ENCODE results near the gene DRGX.

Gene DRGX

GRCh38 chr10:49361178-49361554 is 34.7 kb downstream of the DRGX start:
- Histone ChIP-seq H3K4me3 (ENCODE audit: low read length in 2 of 2) (no peak overlapping the region), H3K27me3 (ENCODE audit: control insufficient read depth in 1 of 2, insufficient read depth in 2 of 2, low read length in 2 of 2) (peaks cover 0 to 1% of the 10 kb centered on the region in 2 donors), H3K27ac (ENCODE audit: low read length) (no peak overlapping the region), H3K9me3 (ENCODE audit: control insufficient read depth in 2 of 2, low read length in 2 of 2) (peaks cover 3 to 5% of the 10 kb centered on the region in 2 donors), H3K9ac (ENCODE audit: low read length in 2 of 2) (no peak overlapping the region), H3K36me3 (ENCODE audit: control insufficient read depth in 2 of 2, insufficient read depth in 2 of 2, low read length in 2 of 2) (no peaks in the 10 kb centered on the region), H3K4me1 (ENCODE audit: control insufficient read depth, insufficient read depth, low read length) (peaks cover 6% of the 10 kb centered on the region)

GRCh38 chr10:49360271-49361177 is 35.4 kb downstream of the DRGX start:
- Histone ChIP-seq H3K27me3 (ENCODE audit: control insufficient read depth in 1 of 2, insufficient read depth in 2 of 2, low read length in 2 of 2) (no peaks in the 10 kb centered on the region), H3K4me3 (ENCODE audit: low read length in 2 of 2) (peak overlapping the region in 1 of 2 donors; percentile 22), H3K9me3 (ENCODE audit: control insufficient read depth in 2 of 2, low read length in 2 of 2) (peaks cover 3 to 5% of the 10 kb centered on the region in 2 donors), H3K27ac (ENCODE audit: low read length) (no peak overlapping the region), H3K4me1 (ENCODE audit: control insufficient read depth, insufficient read depth, low read length) (peaks cover 6% of the 10 kb centered on the region), H3K9ac (ENCODE audit: low read length in 2 of 2) (no peak overlapping the region), H3K36me3 (ENCODE audit: control insufficient read depth in 2 of 2, insufficient read depth in 2 of 2, low read length in 2 of 2) (no peaks in the 10 kb centered on the region)

GRCh38 chr10:49359349-49360270 is 36.3 kb downstream of the DRGX start:
- H3K36me3 ChIP-seq (ENCODE audit: control insufficient read depth in 2 of 2, insufficient read depth in 2 of 2, low read length in 2 of 2), result no peaks in the 10 kb centered on the region
- peaks cover 3 to 5% of the 10 kb centered on the region in 2 donors for H3K9me3 ChIP-seq (ENCODE audit: control insufficient read depth in 2 of 2, low read length in 2 of 2)
- no peak overlapping the region for H3K9ac ChIP-seq (ENCODE audit: low read length in 2 of 2)
- no peak overlapping the region for H3K27ac ChIP-seq (ENCODE audit: low read length)
- H3K27me3 ChIP-seq (ENCODE audit: control insufficient read depth in 1 of 2, insufficient read depth in 2 of 2, low read length in 2 of 2), result no peaks in the 10 kb centered on the region
- H3K4me1 ChIP-seq (ENCODE audit: control insufficient read depth, insufficient read depth, low read length), result peaks cover 6% of the 10 kb centered on the region
- H3K4me3 ChIP-seq (ENCODE audit: low read length in 2 of 2), result peak overlapping the region in 1 of 2 donors; percentile 22

DNA sequence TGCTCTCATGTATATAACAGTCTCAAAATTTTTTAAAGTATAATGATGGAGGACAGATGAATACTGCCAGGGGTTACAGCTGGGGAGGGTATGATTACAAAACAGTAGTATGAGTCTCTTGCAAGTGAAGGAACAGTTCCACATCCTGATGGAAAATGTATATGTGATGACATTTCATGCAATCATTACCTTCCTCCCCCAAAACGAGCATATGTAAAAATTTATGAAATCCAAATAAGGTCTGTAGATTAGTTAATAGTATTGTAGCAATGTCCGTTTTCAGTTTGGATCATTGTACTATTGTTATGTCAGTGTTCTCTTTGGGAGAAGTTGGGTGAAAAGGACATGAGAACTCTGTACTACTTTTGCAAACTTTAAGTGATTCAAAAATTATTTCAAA is 38.0 kb downstream of the DRGX start:
- H3K36me3 ChIP-seq (ENCODE audit: control insufficient read depth in 2 of 2, insufficient read depth in 2 of 2, low read length in 2 of 2), result no peaks in the 10 kb centered on the region
- peaks cover 6% of the 10 kb centered on the region for H3K4me1 ChIP-seq (ENCODE audit: control insufficient read depth, insufficient read depth, low read length)

GRCh38 chr10:49356944-49357343 is 38.9 kb downstream of the DRGX start:
- no peaks in the 10 kb centered on the region for H3K27me3 ChIP-seq (ENCODE audit: control insufficient read depth in 1 of 2, insufficient read depth in 2 of 2, low read length in 2 of 2)
- peaks cover 6% of the 10 kb centered on the region for H3K4me1 ChIP-seq (ENCODE audit: control insufficient read depth, insufficient read depth, low read length)
- H3K4me3 ChIP-seq (ENCODE audit: low read length in 2 of 2), result no peak overlapping the region
- H3K9ac ChIP-seq (ENCODE audit: low read length in 2 of 2), result no peak overlapping the region
- peaks cover 3 to 8% of the 10 kb centered on the region in 2 donors for H3K9me3 ChIP-seq (ENCODE audit: control insufficient read depth in 2 of 2, low read length in 2 of 2)
- no peaks in the 10 kb centered on the region for H3K36me3 ChIP-seq (ENCODE audit: control insufficient read depth in 2 of 2, insufficient read depth in 2 of 2, low read length in 2 of 2)
- H3K27ac ChIP-seq (ENCODE audit: low read length), result no peak overlapping the region

More for the DNA sequence above, 38.0 kb downstream of the DRGX start:
- Histone ChIP-seq H3K27me3 (ENCODE audit: control insufficient read depth in 1 of 2, insufficient read depth in 2 of 2, low read length in 2 of 2) (no peaks in the 10 kb centered on the region), H3K9ac (ENCODE audit: low read length in 2 of 2) (no peak overlapping the region), H3K9me3 (ENCODE audit: control insufficient read depth in 2 of 2, low read length in 2 of 2) (peaks cover 3 to 5% of the 10 kb centered on the region in 2 donors), H3K4me3 (ENCODE audit: low read length in 2 of 2) (no peak overlapping the region), H3K27ac (ENCODE audit: low read length) (no peak overlapping the region)

DNA sequence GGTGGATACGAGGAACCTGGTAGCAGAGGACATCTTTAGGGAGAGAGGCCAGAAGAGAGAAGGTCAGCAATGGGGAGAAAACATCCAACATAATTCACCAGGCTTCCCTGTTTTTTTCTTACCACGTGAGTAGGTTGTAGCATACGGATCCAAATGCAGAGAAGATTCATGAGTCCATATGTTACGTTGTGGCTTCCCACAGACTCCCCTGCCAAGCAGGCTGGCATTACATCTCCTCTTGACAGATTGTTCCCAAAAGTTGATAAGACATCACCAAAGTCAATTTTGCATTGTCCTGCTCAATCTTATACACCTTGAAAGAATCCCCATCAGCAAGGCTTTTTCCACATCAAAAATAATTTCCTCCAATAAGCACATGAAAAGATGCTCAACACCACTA is 39.7 kb downstream of the DRGX start:
- Histone ChIP-seq H3K27ac (ENCODE audit: low read length) (no peak overlapping the region), H3K9me3 (ENCODE audit: control insufficient read depth in 2 of 2, low read length in 2 of 2) (peaks cover 3 to 8% of the 10 kb centered on the region in 2 donors), H3K36me3 (ENCODE audit: control insufficient read depth in 2 of 2, insufficient read depth in 2 of 2, low read length in 2 of 2) (no peaks in the 10 kb centered on the region), H3K9ac (ENCODE audit: low read length in 2 of 2) (no peak overlapping the region), H3K4me1 (ENCODE audit: control insufficient read depth, insufficient read depth, low read length) (peaks cover 6% of the 10 kb centered on the region), H3K4me3 (ENCODE audit: low read length in 2 of 2) (no peak overlapping the region), H3K27me3 (ENCODE audit: control insufficient read depth in 1 of 2, insufficient read depth in 2 of 2, low read length in 2 of 2) (peaks cover 0 to under 1% of the 10 kb centered on the region in 2 donors)

DNA sequence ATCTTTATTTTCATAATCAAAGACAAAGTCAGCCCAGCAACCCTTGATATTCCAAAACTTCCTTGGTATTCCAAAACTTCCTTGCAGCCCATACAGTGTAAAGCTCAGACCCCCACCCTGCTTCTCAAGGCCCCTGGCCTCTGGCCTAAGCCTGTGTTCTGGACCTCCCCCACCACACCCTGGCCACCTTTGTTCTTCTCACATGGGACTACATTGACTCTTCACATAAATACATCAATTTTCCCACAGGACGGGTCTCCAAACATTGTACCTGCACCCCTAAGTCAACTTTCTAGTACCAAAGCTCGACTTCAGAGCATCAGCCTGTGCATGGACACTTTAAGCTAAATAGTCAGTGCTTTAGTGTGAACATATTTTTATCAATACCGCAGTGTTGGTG is 40.7 kb downstream of the DRGX start:
- Histone ChIP-seq H3K27ac (ENCODE audit: low read length) (no peak overlapping the region), H3K27me3 (ENCODE audit: control insufficient read depth in 1 of 2, insufficient read depth in 2 of 2, low read length in 2 of 2) (peaks cover 0 to 2% of the 10 kb centered on the region in 2 donors), H3K36me3 (ENCODE audit: control insufficient read depth in 2 of 2, insufficient read depth in 2 of 2, low read length in 2 of 2) (no peaks in the 10 kb centered on the region), H3K4me3 (ENCODE audit: low read length in 2 of 2) (no peak overlapping the region), H3K9me3 (ENCODE audit: control insufficient read depth in 2 of 2, low read length in 2 of 2) (peaks cover 3 to 16% of the 10 kb centered on the region in 2 donors), H3K4me1 (ENCODE audit: control insufficient read depth, insufficient read depth, low read length) (no peaks in the 10 kb centered on the region), H3K9ac (ENCODE audit: low read length in 2 of 2) (no peak overlapping the region)

DNA sequence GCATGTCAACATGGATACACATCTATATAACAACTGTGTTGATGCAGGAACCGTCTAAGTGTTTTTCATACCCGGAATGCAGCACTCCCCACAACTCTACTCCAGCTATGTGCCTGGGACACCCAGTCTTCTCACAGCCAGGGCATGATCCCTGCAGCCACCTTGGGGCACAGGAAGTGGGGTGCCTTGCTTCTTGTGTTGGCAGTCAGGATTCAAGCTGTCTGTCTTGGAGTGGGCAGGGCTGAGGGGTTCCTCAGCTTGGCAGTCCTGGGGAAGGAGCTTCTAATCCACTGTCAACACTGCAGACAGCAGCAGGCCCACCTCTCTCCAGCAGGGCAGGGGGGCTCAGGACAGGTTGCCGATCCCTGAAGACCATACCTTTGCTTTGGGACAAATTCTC is 41.3 kb downstream of the DRGX start:
- peaks cover 8 to 21% of the 10 kb centered on the region in 2 donors for H3K9me3 ChIP-seq (ENCODE audit: control insufficient read depth in 2 of 2, low read length in 2 of 2)
- no peak overlapping the region for H3K9ac ChIP-seq (ENCODE audit: low read length in 2 of 2)
- no peaks in the 10 kb centered on the region for H3K36me3 ChIP-seq (ENCODE audit: control insufficient read depth in 2 of 2, insufficient read depth in 2 of 2, low read length in 2 of 2)
- no peaks in the 10 kb centered on the region for H3K4me1 ChIP-seq (ENCODE audit: control insufficient read depth, insufficient read depth, low read length)
- H3K27me3 ChIP-seq (ENCODE audit: control insufficient read depth in 1 of 2, insufficient read depth in 2 of 2, low read length in 2 of 2), result peaks cover 0 to 2% of the 10 kb centered on the region in 2 donors
- no peak overlapping the region for H3K4me3 ChIP-seq (ENCODE audit: low read length in 2 of 2)
- no peak overlapping the region for H3K27ac ChIP-seq (ENCODE audit: low read length)

DNA sequence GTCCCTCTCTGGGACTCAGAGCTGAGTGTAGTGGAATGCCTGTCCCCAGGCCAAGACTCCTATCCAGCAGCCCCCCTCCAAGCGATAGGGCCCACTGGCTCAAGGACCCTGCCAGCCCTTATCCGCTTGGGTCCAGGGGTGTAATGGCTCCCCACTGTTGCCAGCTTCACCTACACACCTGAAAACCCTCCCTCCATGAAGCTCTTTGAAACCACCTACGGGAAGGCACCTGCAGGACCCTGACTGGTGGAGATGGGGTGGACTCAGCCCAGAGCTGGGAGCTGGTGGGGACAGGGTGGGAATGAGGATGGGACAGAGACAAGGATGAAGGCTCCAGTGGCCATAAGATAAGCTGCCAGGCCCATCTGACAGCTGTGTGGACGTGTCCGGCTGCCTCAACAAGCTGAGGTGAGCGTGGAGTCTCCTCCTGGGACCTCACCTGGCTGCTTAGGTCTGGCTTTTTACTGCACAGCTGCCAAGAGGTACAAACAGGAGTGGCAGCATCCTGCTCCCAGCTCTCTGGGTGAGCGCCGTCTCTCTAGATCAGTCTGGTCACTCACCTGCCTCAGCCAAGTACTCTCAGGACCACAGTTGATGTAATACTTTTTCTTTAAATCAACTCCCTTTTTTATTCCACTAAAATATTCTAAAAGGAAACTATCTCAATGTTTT is 41.9 kb downstream of the DRGX start:
- Histone ChIP-seq H3K9ac (ENCODE audit: low read length in 2 of 2) (no peak overlapping the region), H3K4me1 (ENCODE audit: control insufficient read depth, insufficient read depth, low read length) (no peaks in the 10 kb centered on the region), H3K4me3 (ENCODE audit: low read length in 2 of 2) (no peak overlapping the region)

More for the DNA sequence above, 41.9 kb downstream of the DRGX start:
- Histone ChIP-seq H3K9me3 (ENCODE audit: control insufficient read depth in 2 of 2, low read length in 2 of 2) (peaks cover 11 to 23% of the 10 kb centered on the region in 2 donors), H3K27me3 (ENCODE audit: control insufficient read depth in 1 of 2, insufficient read depth in 2 of 2, low read length in 2 of 2) (peaks cover 0 to 2% of the 10 kb centered on the region in 2 donors), H3K27ac (ENCODE audit: low read length) (no peak overlapping the region), H3K36me3 (ENCODE audit: control insufficient read depth in 2 of 2, insufficient read depth in 2 of 2, low read length in 2 of 2) (no peaks in the 10 kb centered on the region)
